Stimulated activated CD4-positive, alpha-beta T cell treated with anti-CD3 and anti-CD28 coated beads, TNF-alpha, amount 100 ng/mL, for 48 hours (primary cell): ENCODE data around the gene CELF1.
A peak's percentile ranks its signal among the peaks of the same experiment; 100 is the strongest.
"Not testable (repeated sequence)": the region's sequence is repeated elsewhere in the genome, so short reads cannot be mapped to it uniquely, and the experiment has no call there.

Experiments
- DNase-seq, 3 donors: peaks; one replicate each; pipeline ENCODE4 v3.0.0-alpha.2; 2020; ENCODE audit warnings: low read depth in 3 of 3

The CELF1 gene

GRCh38 chr11:47538741-47539565, 14.0 kb downstream of the CELF1 start:
- DNase-seq = no peak

- no peak for DNase-seq
These were observed 16.0 kb downstream of the CELF1 start for GRCh38 chr11:47536915-47537314.

GRCh38 chr11:47534704-47535251, 18.2 kb downstream of the CELF1 start:
- no peak for DNase-seq

GRCh38 chr11:47533690-47534151, 19.2 kb downstream of the CELF1 start:
- no peak for DNase-seq

- DNase-seq = no peak
These were observed 20.2 kb downstream of the CELF1 start for GRCh38 chr11:47532597-47533213.

GRCh38 chr11:47531666-47532065, 21.3 kb downstream of the CELF1 start:
- no peak for DNase-seq

- not testable (repeated sequence) for DNase-seq
These were observed 22.2 kb downstream of the CELF1 start for GRCh38 chr11:47530721-47531120.

DNA sequence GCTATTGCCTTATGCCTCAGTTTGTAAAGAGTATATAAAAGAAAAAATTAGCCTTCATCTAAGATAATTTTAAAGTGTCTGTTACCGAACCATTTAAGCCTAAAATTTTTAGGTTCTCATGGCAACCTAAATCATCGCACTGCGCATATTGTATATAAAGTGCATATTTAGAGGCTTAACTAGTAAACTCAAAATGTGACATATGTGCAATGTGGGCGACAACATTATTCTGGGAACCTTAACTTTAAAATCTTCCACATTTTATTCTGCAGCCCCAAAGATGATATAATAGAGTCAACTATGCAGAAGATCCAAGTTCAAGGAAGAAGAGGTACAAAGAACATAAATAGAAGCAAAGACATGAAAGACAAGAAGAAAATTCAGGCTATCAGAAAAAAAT, 23.0 kb downstream of the CELF1 start:
- DNase-seq = no peak

- DNase-seq = no peak
These were observed 25.7 kb downstream of the CELF1 start for GRCh38 chr11:47527186-47527585.

DNA sequence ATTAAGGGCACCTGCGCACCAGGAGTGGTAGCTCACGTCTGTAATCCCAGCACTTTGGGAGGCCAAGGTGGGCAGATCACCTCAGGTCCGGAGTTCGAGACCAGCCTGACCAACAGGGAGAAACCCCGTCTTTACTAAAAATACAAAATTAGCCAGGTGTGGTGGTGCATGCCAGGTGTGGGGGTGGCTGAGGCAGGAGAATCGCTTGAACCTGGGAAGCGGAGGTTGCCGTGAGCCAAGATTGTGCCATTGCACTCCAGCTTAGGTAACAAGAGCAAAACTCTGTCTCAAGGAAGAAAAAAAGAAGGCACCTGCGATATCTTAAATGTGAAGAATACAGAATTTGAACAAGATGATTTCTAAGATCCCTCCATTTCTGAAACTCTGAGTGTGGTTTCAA, 26.9 kb downstream of the CELF1 start:
- not testable (repeated sequence) for DNase-seq

- no peak for DNase-seq
These were observed 28.5 kb downstream of the CELF1 start for GRCh38 chr11:47524291-47524874.

DNA sequence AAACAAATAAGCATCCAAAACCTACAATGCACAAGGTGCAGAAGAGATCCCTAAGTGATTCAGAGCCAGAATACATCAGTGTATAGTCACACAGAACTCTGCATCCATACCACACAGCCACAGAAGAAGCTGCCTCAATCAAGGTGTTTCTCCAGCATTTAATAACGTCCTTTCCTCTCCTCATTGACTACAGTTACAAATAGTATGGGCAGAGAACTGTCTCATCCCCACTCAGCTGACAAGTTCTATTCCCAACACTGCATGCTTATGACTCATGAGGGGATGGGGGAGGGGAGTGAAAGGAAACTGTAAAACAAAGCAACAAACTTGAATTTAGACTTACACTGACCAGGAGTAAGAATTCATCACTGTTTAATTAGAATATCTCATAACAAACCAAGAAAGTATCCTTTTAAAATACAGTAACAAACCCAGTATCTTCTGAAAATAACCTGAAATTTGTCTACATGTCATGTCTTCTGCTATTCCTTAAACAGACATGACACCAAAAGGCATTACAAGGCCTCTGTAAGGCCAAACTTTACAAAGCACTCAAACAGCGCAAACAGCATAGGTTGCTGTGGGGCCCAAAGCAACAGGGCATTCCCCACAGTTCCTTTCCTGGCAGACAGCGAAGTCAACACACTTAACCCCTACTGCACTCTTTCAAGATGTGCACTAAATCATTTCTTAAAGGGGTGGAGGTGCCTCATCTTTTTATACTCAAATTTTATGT, 29.3 kb downstream of the CELF1 start:
- DNase-seq = no peak

- no peak for DNase-seq
These were observed 34.5 kb downstream of the CELF1 start for GRCh38 chr11:47518212-47518964.

DNA sequence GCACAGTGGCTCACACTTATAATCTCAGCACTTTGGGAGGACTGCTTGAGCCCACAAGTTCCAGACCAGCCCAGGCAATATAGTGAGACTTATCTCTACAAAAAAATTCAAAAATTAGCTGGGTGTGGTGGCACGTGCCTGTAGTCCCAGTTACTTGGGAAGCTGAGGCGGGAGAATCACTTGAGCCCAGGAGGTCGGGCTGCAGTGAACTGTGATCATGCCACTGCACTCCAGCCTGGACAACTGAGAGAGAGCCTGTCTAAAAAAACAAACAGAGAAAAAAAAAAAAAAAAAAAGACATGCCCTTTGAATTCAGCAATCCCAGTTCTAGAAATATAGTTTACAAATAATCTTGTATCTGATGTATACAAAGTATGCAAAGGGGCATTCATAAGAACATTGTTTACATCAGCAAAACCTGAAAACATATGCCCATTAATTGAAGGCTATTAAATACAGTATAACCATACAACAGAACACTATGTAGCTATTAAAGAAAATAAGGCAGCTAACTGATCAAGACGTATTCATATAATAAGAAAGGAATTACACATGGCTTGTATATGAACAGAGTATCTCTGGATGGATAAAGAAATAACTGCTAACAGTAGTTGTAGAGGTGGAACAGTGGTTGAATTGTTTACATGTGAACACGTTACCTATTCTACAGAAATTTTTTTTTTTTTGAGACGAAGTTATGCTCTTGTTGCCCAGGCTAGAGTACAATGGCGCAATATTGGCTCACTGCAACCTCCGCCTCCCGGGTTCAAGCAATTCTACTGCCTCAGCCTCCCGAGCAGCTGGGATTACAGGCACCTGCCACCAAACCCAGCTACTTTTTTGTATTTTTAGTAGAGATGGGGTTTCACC, 35.7 kb downstream of the CELF1 start:
- DNase-seq = no peak

- no peak for DNase-seq
These were observed 36.8 kb downstream of the CELF1 start for GRCh38 chr11:47516155-47516554.

- DNase-seq = peak; percentile 20 to 51 (median 36)
These were observed 37.9 kb downstream of the CELF1 start for GRCh38 chr11:47514825-47515647.

DNA sequence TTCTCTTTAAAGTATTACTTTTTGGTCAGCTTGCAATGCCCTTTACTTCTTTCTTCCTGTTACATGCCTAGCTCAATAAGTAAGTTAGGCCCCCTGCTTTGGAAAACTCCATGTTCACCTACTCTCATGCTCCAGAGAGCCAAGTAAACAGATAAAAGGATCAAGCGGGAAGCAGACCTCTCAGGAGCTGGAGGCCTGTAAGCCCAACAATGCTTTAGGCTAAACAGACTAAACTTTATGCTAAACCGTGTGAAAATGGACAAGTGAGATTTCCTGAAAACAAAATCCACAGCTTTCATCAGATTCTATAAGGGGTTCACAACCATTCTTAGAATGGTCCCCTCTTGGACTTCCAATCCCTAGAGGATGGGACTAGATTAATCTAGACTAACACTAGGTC, 40.2 kb downstream of the CELF1 start:
- DNase-seq = no peak

GRCh38 chr11:47511917-47512316, 41.0 kb downstream of the CELF1 start:
- DNase-seq = no peak

- DNase-seq = no peak
These were observed 42.7 kb downstream of the CELF1 start for GRCh38 chr11:47510209-47510608.
